Measurements from ENCODE around the gene FCGBP. TPM values are rescaled to one million over a fixed set of nuclear protein-coding genes. Genes with fewer than 3 reads are reported as not detected.
A peak's percentile ranks its signal among the peaks of the same experiment; 100 is the strongest.

The FCGBP gene
- total RNA-seq, 1 donor from 2014 or later, result 0.54 TPM

DNA sequence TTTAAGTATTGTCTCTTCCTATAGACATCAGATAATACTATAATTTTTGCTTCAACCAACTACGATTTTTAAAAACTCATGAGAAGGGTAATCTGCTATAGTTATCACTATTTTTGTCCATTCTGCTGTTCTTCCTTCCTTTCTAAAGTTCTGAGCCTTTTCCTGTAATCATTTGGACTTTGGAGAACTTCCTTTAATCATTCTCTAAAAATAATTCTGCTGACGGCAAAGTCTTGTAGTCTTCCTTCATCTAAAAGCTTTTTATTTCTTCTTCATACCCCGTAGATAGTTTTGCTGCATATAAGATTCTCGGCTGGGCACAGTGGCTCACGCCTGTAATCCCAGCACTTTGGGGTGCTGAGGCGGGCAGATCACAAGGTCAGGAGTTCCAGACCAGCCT is 5.1 kb upstream of the FCGBP start:
- no peaks in the 10 kb centered on the region for H3K36me3 Mint-ChIP-seq (ENCODE audit: low read depth, unreplicated experiment)
- Histone ChIP-seq H2AFZ (ENCODE audit: low read depth, low read length) (no peak overlapping the region), H3K4me2 (ENCODE audit: low read length) (no peak overlapping the region), H3K9me3 (ENCODE audit: insufficient read depth, low read depth, low read length) (no peaks in the 10 kb centered on the region), H3K36me3 (ENCODE audit: insufficient read depth, low read length) (no peaks in the 10 kb centered on the region), H3K79me2 (ENCODE audit: insufficient read depth, low read length) (no peaks in the 10 kb centered on the region), H4K20me1 (ENCODE audit: insufficient read depth, low read length) (no peaks in the 10 kb centered on the region), H3K27me3 (ENCODE audit: insufficient read depth, low read length) (no peaks in the 10 kb centered on the region), H3K27ac (ENCODE audit: low read depth, low read length) (no peak overlapping the region), H3K4me1 (ENCODE audit: insufficient read depth, low read length) (no peaks in the 10 kb centered on the region), H3K4me3 (ENCODE audit: insufficient read depth, low read depth, low read length) (no peak overlapping the region), H3K9ac (ENCODE audit: low read length) (no peak overlapping the region)
- H3K27me3 Mint-ChIP-seq (ENCODE audit: low read depth, unreplicated experiment), result peaks cover 4% of the 10 kb centered on the region
- DNase-seq (ENCODE audit: low read depth) (no peak), FAIRE-seq (no peak)
- H3K27ac Mint-ChIP-seq (ENCODE audit: unreplicated experiment), result no peak overlapping the region
- peaks cover 23% of the 10 kb centered on the region for H3K4me1 Mint-ChIP-seq (ENCODE audit: low read depth, unreplicated experiment)
- no peak for TF ChIP-seq CTCF (IDR thresholded peaks at IDR 0.05; ENCODE audit: insufficient read depth, low read depth, low read length)
- no peak for TF ChIP-seq EZH2 (IDR thresholded peaks at IDR 0.05; ENCODE audit: insufficient read depth, low read length)
- no peaks in the 10 kb centered on the region for H3K9me3 Mint-ChIP-seq (ENCODE audit: unreplicated experiment)
- no peak overlapping the region for H3K4me3 Mint-ChIP-seq (ENCODE audit: unreplicated experiment)

- H3K27ac Mint-ChIP-seq (ENCODE audit: unreplicated experiment), result no peak overlapping the region
- H3K4me1 Mint-ChIP-seq (ENCODE audit: low read depth, unreplicated experiment), result peaks cover 16% of the 10 kb centered on the region
- no peak overlapping the region for H3K9ac ChIP-seq (ENCODE audit: low read length)
- H3K27ac ChIP-seq (ENCODE audit: low read depth, low read length), result no peak overlapping the region
- H3K4me2 ChIP-seq (ENCODE audit: low read length), result no peak overlapping the region
- H2AFZ ChIP-seq (ENCODE audit: low read depth, low read length), result no peak overlapping the region
- H3K27me3 Mint-ChIP-seq (ENCODE audit: low read depth, unreplicated experiment), result peaks cover 11% of the 10 kb centered on the region
- TF ChIP-seq CTCF (IDR thresholded peaks at IDR 0.05; ENCODE audit: insufficient read depth, low read depth, low read length) (no peak), EZH2 (IDR thresholded peaks at IDR 0.05; ENCODE audit: insufficient read depth, low read length) (no peak)
- H3K4me1 ChIP-seq (ENCODE audit: insufficient read depth, low read length), result no peaks in the 10 kb centered on the region
- no peak overlapping the region for H3K4me3 ChIP-seq (ENCODE audit: insufficient read depth, low read depth, low read length)
- no peaks in the 10 kb centered on the region for H3K27me3 ChIP-seq (ENCODE audit: insufficient read depth, low read length)
- DNase-seq (ENCODE audit: low read depth), result no peak
- no peaks in the 10 kb centered on the region for H3K36me3 Mint-ChIP-seq (ENCODE audit: low read depth, unreplicated experiment)
- no peak overlapping the region for H3K4me3 Mint-ChIP-seq (ENCODE audit: unreplicated experiment)
- H3K36me3 ChIP-seq (ENCODE audit: insufficient read depth, low read length), result no peaks in the 10 kb centered on the region
- no peak for FAIRE-seq
- no peaks in the 10 kb centered on the region for H3K79me2 ChIP-seq (ENCODE audit: insufficient read depth, low read length)
- no peaks in the 10 kb centered on the region for H4K20me1 ChIP-seq (ENCODE audit: insufficient read depth, low read length)
- no peaks in the 10 kb centered on the region for H3K9me3 ChIP-seq (ENCODE audit: insufficient read depth, low read depth, low read length)
- H3K9me3 Mint-ChIP-seq (ENCODE audit: unreplicated experiment), result no peaks in the 10 kb centered on the region
Measured at GRCh38 chr19:39937787-39938186, 3.4 kb upstream of the FCGBP start.

DNA sequence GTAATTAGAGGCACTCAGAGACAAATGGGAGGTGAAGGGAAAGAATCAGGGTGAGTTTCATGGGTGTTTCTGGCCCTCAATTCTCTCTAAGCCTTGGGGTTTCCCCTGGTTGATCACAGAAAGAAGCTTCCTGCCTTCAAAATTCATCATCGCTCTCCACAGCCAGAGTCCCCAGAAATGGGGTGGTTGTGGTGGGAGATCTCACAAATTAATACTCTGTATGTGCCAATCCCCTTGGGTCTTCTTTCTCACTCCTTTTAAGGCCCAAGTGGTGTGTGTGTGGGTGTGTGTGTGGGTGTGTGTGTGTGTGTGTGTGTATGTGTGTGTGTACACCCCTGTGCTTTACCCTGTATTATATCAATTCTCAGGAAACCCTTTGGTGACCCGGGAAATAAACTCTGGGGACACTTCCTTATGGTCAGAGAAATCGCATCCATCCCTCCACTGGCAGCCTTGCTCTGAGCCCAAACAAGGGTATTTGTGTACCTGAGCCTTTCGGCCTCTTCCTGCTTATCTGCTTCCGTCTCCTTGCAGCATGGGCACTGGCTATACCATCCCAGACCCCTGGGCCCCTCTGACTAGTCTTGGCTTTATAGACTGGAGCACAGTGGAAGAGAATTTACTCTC is 2.8 kb upstream of the FCGBP start:
- H3K27me3 ChIP-seq (ENCODE audit: insufficient read depth, low read length), result no peaks in the 10 kb centered on the region
- H3K4me2 ChIP-seq (ENCODE audit: low read length), result no peak overlapping the region
- H3K9me3 ChIP-seq (ENCODE audit: insufficient read depth, low read depth, low read length), result no peaks in the 10 kb centered on the region
- DNase-seq (ENCODE audit: low read depth), result no peak
- H3K27me3 Mint-ChIP-seq (ENCODE audit: low read depth, unreplicated experiment), result peaks cover 11% of the 10 kb centered on the region
- peaks cover 10% of the 10 kb centered on the region for H3K4me1 Mint-ChIP-seq (ENCODE audit: low read depth, unreplicated experiment)
- TF ChIP-seq CTCF (IDR thresholded peaks at IDR 0.05; ENCODE audit: insufficient read depth, low read depth, low read length), result no peak
- no peak for TF ChIP-seq EZH2 (IDR thresholded peaks at IDR 0.05; ENCODE audit: insufficient read depth, low read length)
- H3K4me3 Mint-ChIP-seq (ENCODE audit: unreplicated experiment), result no peak overlapping the region
- no peaks in the 10 kb centered on the region for H3K4me1 ChIP-seq (ENCODE audit: insufficient read depth, low read length)
- no peaks in the 10 kb centered on the region for H3K9me3 Mint-ChIP-seq (ENCODE audit: unreplicated experiment)
- no peaks in the 10 kb centered on the region for H3K79me2 ChIP-seq (ENCODE audit: insufficient read depth, low read length)
- H4K20me1 ChIP-seq (ENCODE audit: insufficient read depth, low read length), result no peaks in the 10 kb centered on the region
- no peak overlapping the region for H3K4me3 ChIP-seq (ENCODE audit: insufficient read depth, low read depth, low read length)
- H3K36me3 ChIP-seq (ENCODE audit: insufficient read depth, low read length), result no peaks in the 10 kb centered on the region
- no peak for FAIRE-seq
- H3K9ac ChIP-seq (ENCODE audit: low read length), result no peak overlapping the region
- H3K36me3 Mint-ChIP-seq (ENCODE audit: low read depth, unreplicated experiment), result no peaks in the 10 kb centered on the region
- H3K27ac Mint-ChIP-seq (ENCODE audit: unreplicated experiment), result peak overlapping the region; percentile 19
- no peak overlapping the region for H2AFZ ChIP-seq (ENCODE audit: low read depth, low read length)
- no peak overlapping the region for H3K27ac ChIP-seq (ENCODE audit: low read depth, low read length)
